Ovary (tissue), 3 donors: ENCODE data around the gene RANBP9.

Experiments used
- CTCF ChIP-seq, 3 donors: fragments of 450-650 bp in 2 of 3; fragments of 200-600 bp in 1 of 3; IDR thresholded peaks; one replicate each; pipeline versions ENCODE4 v1.5.1 to v1.8.0; 2016 to 2022; ENCODE audit warnings: antibody characterized with exemption in 3 of 3, mild to moderate bottlenecking in 1 of 3
- EP300 ChIP-seq: sonication (generic); formaldehyde crosslinking; IDR thresholded peaks from one replicate; pipeline ENCODE4 v1.6.1; 2017; ENCODE audit warnings: antibody characterized with exemption
- POLR2A ChIP-seq: fragments of 450-650 bp; IDR thresholded peaks from one replicate; pipeline ENCODE4 v1.6.1; 2017; ENCODE audit warnings: antibody characterized with exemption, mild to moderate bottlenecking, moderate library complexity
- donor health status: DM: no; HTN: no; CAD: no.

GRCh38 chr6:13742961-13743735, 31.5 kb upstream of the RANBP9 start:
- no peak for TF ChIP-seq CTCF (IDR thresholded peaks at IDR 0.05)
- no peak for TF ChIP-seq POLR2A
- TF ChIP-seq EP300: no peak
